OCI-M2 (cell line): ENCODE data around the gene RPRD1B.

Source experiments
- DNase-seq: peaks from one replicate; lab custom pipeline; 2025; ENCODE audit not compliant: unreplicated experiment; lab: John Stamatoyannopoulos, UW

The RPRD1B gene

DNA sequence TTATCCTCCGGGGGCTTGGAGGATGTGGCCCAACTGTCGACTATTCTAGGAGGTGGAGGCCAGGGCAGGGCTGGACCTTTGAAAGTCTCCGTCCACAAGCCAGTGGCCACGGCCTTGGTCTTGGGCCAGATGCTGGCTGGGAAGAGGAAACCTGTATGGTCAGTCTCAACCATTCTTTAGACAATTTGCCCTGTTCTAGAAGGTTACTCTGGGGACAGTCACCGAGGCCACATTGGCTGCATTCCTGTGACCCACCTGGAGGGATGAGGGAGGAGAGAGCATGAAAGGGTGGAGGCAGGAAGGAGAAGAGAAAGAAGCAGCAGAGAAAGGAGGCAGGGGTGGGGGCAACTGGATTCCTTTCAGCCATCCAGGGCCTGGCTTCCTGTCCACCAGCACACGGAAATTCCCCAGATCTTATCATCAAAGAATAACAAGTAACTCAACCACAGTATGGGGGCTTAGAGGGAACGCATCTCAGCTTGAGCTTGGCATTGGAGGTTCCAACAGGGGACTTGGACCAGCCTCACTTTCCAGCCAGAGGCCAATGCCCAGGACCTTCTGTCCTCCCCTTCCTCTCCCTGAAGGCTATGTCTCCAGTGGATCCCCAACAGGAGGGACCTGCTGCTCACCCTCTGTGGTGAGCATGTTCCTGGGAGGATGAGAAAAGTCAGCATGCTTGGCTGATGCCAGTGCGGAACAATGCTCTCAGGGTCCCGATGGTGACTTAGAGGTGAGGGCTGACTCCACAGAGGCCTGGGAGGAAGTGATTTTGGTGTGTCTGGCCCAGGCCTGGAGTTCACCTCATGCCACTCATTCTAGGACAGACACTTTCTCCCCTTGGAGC is 101.1 kb downstream of the RPRD1B start:
- DNase-seq = no peak

GRCh38 chr20:38135271-38135650 is 101.7 kb downstream of the RPRD1B start:
- DNase-seq = no peak

DNA sequence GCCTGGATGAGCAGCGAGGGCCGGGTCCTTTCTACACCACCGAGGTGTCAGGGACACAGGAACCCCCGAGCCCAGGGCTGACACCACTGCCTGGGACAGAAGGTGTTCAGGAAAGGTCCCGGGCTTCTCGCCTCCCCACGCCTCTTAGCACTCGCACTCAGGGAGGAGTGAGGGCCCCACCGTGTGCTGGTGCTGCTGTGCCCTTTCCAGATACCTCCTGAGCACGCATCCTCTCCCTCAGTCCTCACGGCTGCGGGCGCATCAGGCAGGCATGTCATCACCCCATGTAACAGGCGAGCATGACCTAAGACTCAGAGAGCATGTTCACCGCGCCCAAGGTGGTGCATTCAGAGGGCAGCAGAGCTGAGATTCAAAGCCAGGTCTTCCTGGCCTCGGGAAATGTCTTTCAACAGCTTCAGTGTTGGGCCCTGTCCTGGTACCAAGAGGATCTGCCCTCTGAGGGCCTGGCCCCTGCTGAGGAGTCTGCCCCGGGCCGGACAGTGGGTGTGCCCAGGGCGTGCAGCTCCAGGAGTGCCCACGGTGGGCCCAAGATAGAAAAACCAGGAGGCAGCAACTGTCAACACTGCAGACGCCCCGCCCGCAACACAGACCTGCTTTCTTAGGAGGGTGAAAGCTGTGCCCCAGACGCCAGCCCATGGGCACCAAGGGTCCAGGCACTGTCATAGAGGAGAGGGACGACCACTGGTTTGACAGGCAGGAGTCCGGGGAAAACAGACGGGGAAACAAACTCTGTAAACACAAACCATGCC is 102.3 kb downstream of the RPRD1B start:
- DNase-seq = no peak

DNA sequence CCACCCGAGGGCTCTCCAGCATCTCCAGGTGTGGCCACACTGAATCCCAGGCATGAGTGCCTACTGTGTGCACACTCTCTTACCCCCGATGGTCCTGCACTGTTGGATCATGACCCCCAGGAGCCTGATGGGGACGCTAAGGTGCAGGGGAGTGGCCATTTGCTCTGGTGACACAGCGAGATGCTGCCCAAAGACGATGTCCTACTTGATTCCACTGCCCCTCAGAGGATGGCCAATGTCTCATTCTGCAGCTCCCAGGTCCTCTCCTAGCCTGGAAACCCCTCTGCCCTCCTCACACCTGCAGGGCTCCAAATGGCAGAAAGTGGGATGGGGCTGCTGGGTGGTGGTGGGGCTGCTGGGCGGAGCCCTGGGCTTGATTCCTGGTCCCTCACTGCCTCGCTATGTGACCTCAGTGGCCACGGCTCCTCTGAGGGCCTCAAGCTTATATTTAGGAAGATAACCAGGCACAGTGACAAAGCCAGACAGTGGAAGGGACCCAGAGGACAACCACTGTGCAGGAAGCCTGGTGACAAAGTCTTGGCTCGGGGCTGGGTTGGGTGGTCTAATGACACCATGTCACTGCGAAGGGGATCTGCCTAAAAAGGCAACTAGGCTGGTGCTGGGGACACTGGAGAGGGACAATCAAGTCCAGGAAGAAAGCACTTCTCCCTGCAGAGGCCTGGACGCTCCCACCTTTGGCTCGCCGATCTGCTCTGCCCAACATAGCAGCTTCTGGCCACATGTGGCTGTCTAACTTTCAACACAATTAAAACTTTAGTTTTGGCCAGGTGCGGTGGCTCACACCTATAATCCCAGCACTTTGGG is 103.1 kb downstream of the RPRD1B start:
- no peak for DNase-seq

- no peak for DNase-seq
Observed at GRCh38 chr20:38137441-38138037, 104.0 kb downstream of the RPRD1B start.

DNA sequence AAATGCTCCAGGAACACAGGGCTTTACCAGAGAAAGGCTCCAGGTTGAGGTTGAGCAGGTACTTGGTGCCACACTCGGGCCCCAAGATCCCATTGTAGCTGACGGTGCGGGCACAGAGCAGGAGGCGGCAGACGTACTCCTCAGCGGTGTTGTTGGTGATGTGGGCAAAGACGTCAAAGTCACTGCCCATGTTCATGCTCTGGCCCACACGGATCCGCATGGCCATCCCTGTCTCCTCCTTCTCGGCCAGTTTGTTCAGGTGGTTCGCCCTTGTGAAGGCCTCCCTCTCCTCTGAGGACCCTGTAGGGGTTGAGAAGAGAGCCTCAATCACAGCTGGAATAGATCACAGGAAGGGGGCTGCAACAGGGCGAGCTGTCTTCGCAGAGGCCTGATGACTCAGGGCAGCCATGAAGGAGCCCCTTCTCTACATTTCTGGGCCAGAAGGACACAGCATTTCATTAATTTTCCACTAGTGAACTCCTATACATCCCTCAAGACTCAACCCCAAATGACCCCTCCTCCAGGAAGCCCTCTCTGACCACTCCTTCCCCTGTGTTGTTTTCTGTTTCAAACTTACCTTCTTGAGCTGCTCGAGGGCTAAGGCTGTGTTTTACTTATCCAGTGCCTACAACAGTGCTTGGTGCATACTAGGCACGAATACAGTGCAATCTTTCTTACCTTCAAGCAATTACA is 104.7 kb downstream of the RPRD1B start:
- DNase-seq = no peak

DNA sequence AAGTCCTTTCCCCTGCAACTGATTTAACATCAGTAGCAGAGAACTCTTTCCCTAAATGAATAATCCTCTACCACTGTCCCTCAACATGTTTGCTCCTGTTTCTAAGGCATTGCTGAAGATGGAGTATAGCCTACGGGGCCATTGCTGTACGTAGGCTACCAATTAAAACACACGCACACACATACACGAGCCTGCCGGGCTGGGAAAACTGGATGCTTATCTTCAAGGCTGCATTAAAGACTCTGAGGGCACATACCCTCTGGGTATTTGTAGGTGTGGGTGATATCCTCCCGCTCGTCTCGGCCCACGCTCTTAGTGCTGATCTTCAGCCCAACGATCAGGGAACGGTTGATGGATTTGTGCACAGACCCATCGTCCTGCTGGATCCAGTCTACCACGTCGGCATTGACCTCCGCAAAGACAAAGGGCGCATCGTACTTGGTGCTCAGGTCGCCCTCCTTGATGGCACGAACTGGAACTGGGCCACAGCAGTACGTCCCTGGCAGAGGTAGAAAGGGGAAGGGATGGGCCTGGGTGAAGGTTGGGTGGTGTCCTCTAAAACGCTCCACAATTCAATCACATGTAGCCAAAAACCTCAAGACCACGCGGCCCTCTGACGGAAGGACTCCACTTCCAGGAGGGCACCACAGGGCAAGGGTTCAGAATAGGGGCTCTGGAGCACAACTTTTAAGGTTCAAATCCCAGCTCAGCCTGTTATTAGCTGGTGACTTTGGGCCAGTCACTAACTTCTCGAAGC is 105.8 kb downstream of the RPRD1B start:
- DNase-seq = no peak

DNA sequence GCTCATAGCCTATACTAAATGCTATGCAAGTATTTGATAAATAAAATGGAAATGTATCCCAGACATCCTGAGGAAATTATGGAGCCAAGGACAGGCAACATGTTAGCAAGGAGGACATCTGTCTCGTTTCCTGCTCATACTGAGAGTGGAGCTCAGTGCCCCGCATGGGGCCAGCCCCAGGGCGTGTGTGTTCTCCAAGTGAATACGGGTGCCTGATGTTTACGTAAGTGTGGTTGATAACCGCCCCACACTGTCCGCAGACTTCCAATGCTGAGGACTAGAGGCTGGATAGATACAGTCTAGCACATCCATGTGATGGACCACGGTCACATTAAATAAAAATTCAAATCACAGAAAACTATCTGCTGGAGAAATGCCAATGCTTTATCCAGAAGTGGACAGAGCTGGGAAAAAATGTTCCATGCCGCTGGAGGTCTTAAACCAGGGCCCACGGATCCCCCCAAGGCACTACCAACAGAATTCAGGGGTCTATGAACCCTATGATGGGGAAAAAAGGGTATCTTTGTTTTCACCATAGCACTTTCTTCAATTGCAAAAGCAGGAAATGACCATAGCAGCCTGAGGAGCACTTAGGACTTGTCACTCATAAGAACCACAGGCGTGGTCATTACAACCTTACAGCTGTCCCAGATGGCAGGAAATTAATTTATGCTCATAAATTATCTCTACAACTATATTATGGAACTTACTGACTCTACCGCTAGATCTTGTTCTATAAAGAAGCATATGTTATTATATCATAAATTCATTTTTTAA is 106.6 kb downstream of the RPRD1B start:
- no peak for DNase-seq

GRCh38 chr20:38141204-38141888 is 107.8 kb downstream of the RPRD1B start:
- no peak for DNase-seq
